ENCODE results near the gene CRISP1.

DNA sequence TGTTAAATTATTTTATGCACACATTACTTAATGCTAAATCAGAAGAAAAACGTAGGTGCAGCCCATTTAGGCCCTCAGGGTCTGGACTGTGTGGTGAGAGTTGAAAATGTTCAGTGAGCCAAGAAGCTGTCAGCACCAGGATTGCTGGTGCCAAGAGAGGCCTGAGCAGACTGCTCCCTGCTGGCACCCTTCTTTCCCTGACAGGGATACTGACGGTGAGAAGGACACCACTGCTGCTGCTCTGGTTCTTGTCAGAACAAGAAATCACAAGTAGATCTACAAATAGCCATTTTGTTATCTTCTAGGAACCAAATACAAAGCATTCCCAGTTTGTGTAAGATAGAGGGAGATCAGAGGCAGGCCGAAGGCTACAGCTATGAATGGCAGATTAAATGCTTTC lies 48.7 kb upstream of the CRISP1 start:
- TF ChIP-seq, protein P1, sequence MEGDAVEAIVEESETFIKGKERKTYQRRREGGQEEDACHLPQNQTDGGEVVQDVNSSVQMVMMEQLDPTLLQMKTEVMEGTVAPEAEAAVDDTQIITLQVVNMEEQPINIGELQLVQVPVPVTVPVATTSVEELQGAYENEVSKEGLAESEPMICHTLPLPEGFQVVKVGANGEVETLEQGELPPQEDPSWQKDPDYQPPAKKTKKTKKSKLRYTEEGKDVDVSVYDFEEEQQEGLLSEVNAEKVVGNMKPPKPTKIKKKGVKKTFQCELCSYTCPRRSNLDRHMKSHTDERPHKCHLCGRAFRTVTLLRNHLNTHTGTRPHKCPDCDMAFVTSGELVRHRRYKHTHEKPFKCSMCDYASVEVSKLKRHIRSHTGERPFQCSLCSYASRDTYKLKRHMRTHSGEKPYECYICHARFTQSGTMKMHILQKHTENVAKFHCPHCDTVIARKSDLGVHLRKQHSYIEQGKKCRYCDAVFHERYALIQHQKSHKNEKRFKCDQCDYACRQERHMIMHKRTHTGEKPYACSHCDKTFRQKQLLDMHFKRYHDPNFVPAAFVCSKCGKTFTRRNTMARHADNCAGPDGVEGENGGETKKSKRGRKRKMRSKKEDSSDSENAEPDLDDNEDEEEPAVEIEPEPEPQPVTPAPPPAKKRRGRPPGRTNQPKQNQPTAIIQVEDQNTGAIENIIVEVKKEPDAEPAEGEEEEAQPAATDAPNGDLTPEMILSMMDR (IDR thresholded peaks at IDR 0.05), result no peak
- TF ChIP-seq POLR2A (IDR thresholded peaks at IDR 0.05), result no peak
